GM21723 (cell line): ENCODE data around the gene IRF9.

Experiments used
- ATAC-seq: cut with Tn5 transposase; IDR thresholded peaks from one replicate; pipeline ENCODE4 v1.9.1; 2021; ENCODE audit warnings: mild to moderate bottlenecking, moderate library complexity; ENCODE audit not compliant: unreplicated experiment

The IRF9 gene

GRCh38 chr14:24131549-24131966 lies 29.5 kb upstream of the IRF9 start:
- ATAC-seq, result no peak

- ATAC-seq, result no peak
Observed at GRCh38 chr14:24132061-24132685, 28.9 kb upstream of the IRF9 start.

- ATAC-seq, result no peak
Observed at GRCh38 chr14:24132976-24133375, 28.1 kb upstream of the IRF9 start.

- no peak for ATAC-seq
Observed at GRCh38 chr14:24133735-24134134, 27.3 kb upstream of the IRF9 start.

- peak; percentile 11 for ATAC-seq
Observed at GRCh38 chr14:24135584-24135833, 25.6 kb upstream of the IRF9 start.

GRCh38 chr14:24135834-24136683 lies 25.0 kb upstream of the IRF9 start, which contains the start of gene PSME1:
Gene PSME1, plus strand, starts transcription at chr14:24136194. Its CDS starts 69 bp downstream, at chr14:24136263.
- ATAC-seq, result peak; percentile 76

GRCh38 chr14:24136684-24137528 lies 24.2 kb upstream of the IRF9 start:
- ATAC-seq, result no peak

GRCh38 chr14:24137529-24138395 lies 23.3 kb upstream of the IRF9 start:
- ATAC-seq, result no peak

- ATAC-seq, result no peak
Observed at GRCh38 chr14:24138396-24139271, 22.4 kb upstream of the IRF9 start.

GRCh38 chr14:24139272-24139934 lies 21.7 kb upstream of the IRF9 start:
- ATAC-seq, result no peak

- ATAC-seq, result peak; percentile 85
Observed at GRCh38 chr14:24141097-24141880, 19.8 kb upstream of the IRF9 start, which contains the start of gene EMC9. Gene EMC9, minus strand, starts transcription at chr14:24141591. Its CDS starts 287 bp downstream, at chr14:24141304.

- ATAC-seq, result no peak
Observed at GRCh38 chr14:24143511-24143910, 17.6 kb upstream of the IRF9 start.

- no peak for ATAC-seq
Observed at GRCh38 chr14:24144451-24144850, 16.6 kb upstream of the IRF9 start.

- no peak for ATAC-seq
Observed at GRCh38 chr14:24145219-24145618, 15.8 kb upstream of the IRF9 start.

- no peak for ATAC-seq
Observed at GRCh38 chr14:24145690-24146452, 15.2 kb upstream of the IRF9 start.

- peak; percentile 64 for ATAC-seq
Observed at GRCh38 chr14:24146453-24146977, 14.6 kb upstream of the IRF9 start, which contains the start of gene PSME2. Gene PSME2, minus strand, starts transcription at chr14:24146610. Its CDS starts 29 bp downstream, at chr14:24146581.
